Pancreas (tissue), 10 donors: ENCODE results near the gene SLC35B2. TPM values are rescaled to one million over a fixed set of nuclear protein-coding genes. Genes with fewer than 3 reads are reported as not detected.

Experiments
- ATAC-seq, 4 donors: fragments of 200-7000 bp; cut with Tn5 transposase; one replicate each; pipeline versions ENCODE4 v1.8.0 to v1.9.1; 2020; ENCODE audit warnings: mild to moderate bottlenecking in 4 of 4, moderate library complexity in 4 of 4
- DNase-seq, 6 donors: peaks; one replicate each; pipeline ENCODE4 v3.0.0-alpha.2; 2020
- FAIRE-seq: peaks from 2 replicates; lab custom pipeline; 2012; peaks lifted over from hg19 to GRCh38; lab: Jason Lieb, UNC
- H3K27ac ChIP-seq, 4 donors: fragments of 200-600 bp; sonication (generic); 1 replicate in 3 of 4; 2 replicates in 1 of 4; pipeline versions ENCODE4 v1.5.0 to v1.8.0; 2020
- H3K27me3 ChIP-seq, 4 donors: fragments of 200-600 bp; one replicate each; pipeline ENCODE4 v1.8.0; 2021
- H3K36me3 ChIP-seq, 3 donors: fragments of 200-600 bp; sonication (generic) in 1 of 3; one replicate each; pipeline versions ENCODE4 v1.5.0 to v1.8.0; 2020 to 2021
- H3K4me1 ChIP-seq, 3 donors: fragments of 200-600 bp; one replicate each; pipeline ENCODE4 v1.8.0; 2021
- H3K4me3 ChIP-seq, 4 donors: fragments of 200-600 bp; sonication (generic) in 2 of 4; one replicate each; pipeline versions ENCODE4 v1.5.0 to v1.8.0; 2020 to 2021
- H3K9me3 ChIP-seq, 4 donors: fragments of 200-600 bp; one replicate each; pipeline ENCODE4 v1.8.0; 2021
- WGBS, 2 donors: extraction: QIAGEN DNeasy Blood & Tissue Kit; methylation state at CpG; one replicate each; pipeline ENCODE4 v1.1.7; 2013; 5-methylcytosine and 5-hydroxymethylcytosine counted together
- intact Hi-C, 3 donors: fragments of 100-400 bp; cut with DNase I; formaldehyde crosslinking; loops; one replicate each; pipeline versions ENCODE4 v1.11.1 to v1.14.2; 2022
- polyA plus RNA-seq, 2 donors: library from polyadenylated mRNA; stranded (reverse); fragments of 200-250 nt; gene quantifications; one replicate each; pipeline ENCODE4 v1.2.3, GENCODE V29; 2013
- total RNA-seq, 6 donors: library from RNA; stranded (reverse); fragmentation: NEBNext Ultra II Directional in 4 of 6; extraction: Animal tissue kit (Norgen Biotek cat#: 25700) in 4 of 6; gene quantifications; one replicate each; pipeline versions ENCODE4 v1.2.1 to v1.2.4, GENCODE V29; 2021 to 2023
- TF ChIP-seq, protein P1 (sequence below), 4 donors: fragments of 200-600 bp; sonication (generic) in 3 of 4; IDR thresholded peaks; one replicate each; pipeline versions ENCODE4 v1.5.0 to v1.8.0; 2021; ENCODE audit warnings: antibody characterized with exemption in 4 of 4
- donor health status: healthy with polysubstance abuse.
- donor health status: DM: no; HTN: no; CAD: no; lungs with moderate emphysema.
- donor health status: DM: no; HTN: no; CAD: no.
- donor health status: control.
- donor health status: control.
- donor health status: Bipolar disorder and iron deficiency.
- donor health status: DM: yes; HTN: yes; CAD: no.
- donor health status: DM: no; HTN: no; CAD: no.
- donor health status: DM: no; HTN: no; CAD: no.
- donor health status: DM: yes; HTN: yes; CAD: no.

SLC35B2 gene
- total and polyA plus RNA-seq, 8 donors, result 10.8 to 30.4 (median 20.5) TPM

DNA sequence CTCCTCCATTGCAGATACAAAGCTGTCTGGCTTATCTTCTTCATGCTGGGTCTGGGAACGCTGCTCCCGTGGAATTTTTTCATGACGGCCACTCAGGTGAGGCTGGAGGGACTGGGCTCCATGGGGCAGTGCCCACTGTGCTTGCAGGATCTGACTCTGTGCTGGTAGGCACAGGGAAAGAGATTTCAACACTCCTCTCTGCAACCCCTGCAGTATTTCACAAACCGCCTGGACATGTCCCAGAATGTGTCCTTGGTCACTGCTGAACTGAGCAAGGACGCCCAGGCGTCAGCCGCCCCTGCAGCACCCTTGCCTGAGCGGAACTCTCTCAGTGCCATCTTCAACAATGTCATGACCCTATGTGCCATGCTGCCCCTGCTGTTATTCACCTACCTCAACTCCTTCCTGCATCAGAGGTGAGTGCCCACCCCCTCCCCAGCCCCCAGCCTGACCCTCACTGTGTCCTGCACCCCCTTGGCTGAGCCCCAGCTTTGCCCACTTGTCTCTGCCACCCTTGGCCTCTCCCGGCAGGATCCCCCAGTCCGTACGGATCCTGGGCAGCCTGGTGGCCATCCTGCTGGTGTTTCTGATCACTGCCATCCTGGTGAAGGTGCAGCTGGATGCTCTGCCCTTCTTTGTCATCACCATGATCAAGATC is 27.8 kb downstream of the SLC35B2 start:
- Histone ChIP-seq H3K4me1 (peaks cover 13 to 31% (median 26%) of the 10 kb centered on the region in 3 donors), H3K9me3 (no peaks in the 10 kb centered on the region), H3K27me3 (no peaks in the 10 kb centered on the region), H3K4me3 (no peak overlapping the region), H3K36me3 (peaks cover 0 to 36% (median 5%) of the 10 kb centered on the region in 3 donors), H3K27ac (no peak overlapping the region)
- intact Hi-C loops, result loop anchor here in 1 of 3 donors (5.0 kb wide), 1 partner anchor 57 kb away; no protein-coding TSS in a partner anchor
- DNase-seq (no peak), FAIRE-seq (no peak), ATAC-seq (peak in 2 of 4 donors; percentile 4 to 15)
- TF ChIP-seq, protein P1, sequence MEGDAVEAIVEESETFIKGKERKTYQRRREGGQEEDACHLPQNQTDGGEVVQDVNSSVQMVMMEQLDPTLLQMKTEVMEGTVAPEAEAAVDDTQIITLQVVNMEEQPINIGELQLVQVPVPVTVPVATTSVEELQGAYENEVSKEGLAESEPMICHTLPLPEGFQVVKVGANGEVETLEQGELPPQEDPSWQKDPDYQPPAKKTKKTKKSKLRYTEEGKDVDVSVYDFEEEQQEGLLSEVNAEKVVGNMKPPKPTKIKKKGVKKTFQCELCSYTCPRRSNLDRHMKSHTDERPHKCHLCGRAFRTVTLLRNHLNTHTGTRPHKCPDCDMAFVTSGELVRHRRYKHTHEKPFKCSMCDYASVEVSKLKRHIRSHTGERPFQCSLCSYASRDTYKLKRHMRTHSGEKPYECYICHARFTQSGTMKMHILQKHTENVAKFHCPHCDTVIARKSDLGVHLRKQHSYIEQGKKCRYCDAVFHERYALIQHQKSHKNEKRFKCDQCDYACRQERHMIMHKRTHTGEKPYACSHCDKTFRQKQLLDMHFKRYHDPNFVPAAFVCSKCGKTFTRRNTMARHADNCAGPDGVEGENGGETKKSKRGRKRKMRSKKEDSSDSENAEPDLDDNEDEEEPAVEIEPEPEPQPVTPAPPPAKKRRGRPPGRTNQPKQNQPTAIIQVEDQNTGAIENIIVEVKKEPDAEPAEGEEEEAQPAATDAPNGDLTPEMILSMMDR (IDR thresholded peaks at IDR 0.05), result no peak
- WGBS, 2 donors, result 62 to 63% methylated on average over 11 of the region's 11 CpGs

DNA sequence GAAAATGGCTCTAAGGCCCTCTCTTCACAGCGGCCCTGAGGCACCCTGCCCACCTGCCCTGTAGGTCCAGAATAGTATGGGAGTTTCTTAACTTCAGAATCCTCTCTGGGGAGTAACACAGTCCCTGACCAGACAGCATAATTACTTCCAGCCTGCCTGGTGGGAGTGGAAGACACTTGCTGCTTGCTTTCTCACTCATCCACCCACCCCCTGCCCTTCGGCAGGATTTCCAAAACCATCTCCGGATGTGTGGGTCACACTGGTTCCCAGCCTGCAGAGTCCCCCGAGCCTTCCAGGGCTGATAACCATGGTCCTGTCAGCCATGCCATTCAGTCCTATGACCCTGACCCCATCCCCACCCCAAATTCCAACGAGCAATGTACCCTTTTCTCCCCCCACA is 28.5 kb downstream of the SLC35B2 start:
- FAIRE-seq, result no peak

DNA sequence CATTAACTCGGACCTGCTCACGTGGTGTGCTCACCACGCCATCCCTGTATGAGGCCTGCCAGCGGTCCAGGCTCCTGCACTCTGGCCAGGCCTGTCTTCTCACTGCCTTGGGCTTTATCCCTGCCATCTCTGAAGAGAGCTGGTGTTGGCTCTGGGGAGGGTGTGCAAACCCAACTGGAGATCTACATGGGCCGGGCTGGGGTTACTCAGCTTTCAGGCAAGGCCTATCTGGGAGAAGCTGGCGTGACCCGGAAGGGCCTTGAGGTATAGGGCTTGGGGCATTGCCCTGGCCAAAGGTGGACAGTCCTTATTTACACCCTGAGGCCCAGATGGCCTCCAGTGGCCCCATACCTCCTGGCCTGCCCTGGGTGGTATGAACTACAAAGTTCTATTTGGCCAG is 28.9 kb downstream of the SLC35B2 start:
- ATAC-seq (no peak), FAIRE-seq (no peak), DNase-seq (no peak)
- no peaks in the 10 kb centered on the region for H3K27me3 ChIP-seq
- TF ChIP-seq, protein P1 (IDR thresholded peaks at IDR 0.05), result no peak
- H3K9me3 ChIP-seq, result no peaks in the 10 kb centered on the region
- H3K4me1 ChIP-seq, result peaks cover 20 to 33% (median 25%) of the 10 kb centered on the region in 3 donors
- H3K4me3 ChIP-seq, result no peak overlapping the region
- H3K27ac ChIP-seq, result no peak overlapping the region
- H3K36me3 ChIP-seq, result peaks cover 0 to 36% (median 5%) of the 10 kb centered on the region in 3 donors
- WGBS, 2 donors, result 80 to 83% methylated on average over 7 of the region's 7 CpGs
- intact Hi-C loops, result no loop called here

More for the DNA sequence above, 28.5 kb downstream of the SLC35B2 start:
- Histone ChIP-seq H3K9me3 (no peaks in the 10 kb centered on the region), H3K27me3 (no peaks in the 10 kb centered on the region), H3K4me3 (no peak overlapping the region), H3K27ac (no peak overlapping the region), H3K36me3 (peaks cover 0 to 36% (median 5%) of the 10 kb centered on the region in 3 donors), H3K4me1 (peaks cover 20 to 32% (median 29%) of the 10 kb centered on the region in 3 donors)
- intact Hi-C loops, result no loop called here
- TF ChIP-seq, protein P1 (IDR thresholded peaks at IDR 0.05), result no peak
- 65 to 74% methylated on average over 5 of the region's 5 CpGs for WGBS, 2 donors
- ATAC-seq (no peak), DNase-seq (no peak)

DNA sequence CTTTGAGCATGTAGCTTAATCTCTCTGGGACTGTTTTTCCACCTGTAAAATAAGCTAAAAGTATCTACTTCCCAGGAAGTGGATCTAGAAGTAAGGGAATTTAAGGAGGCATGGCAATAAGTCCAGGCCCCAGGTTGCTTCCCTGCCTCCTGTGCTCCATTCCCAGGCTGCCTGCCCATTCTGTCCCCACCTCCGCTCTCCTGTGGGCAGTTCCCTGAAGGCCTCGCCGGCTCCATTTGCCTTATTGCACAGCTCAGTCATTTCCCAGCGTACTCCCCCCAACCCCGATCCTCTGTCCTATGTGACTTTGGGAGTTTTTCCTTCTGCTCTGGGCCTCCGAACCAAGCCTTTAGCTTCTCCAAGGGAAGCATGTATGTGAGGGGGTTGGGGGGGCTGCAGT is 29.3 kb downstream of the SLC35B2 start:
- TF ChIP-seq, protein P1 (IDR thresholded peaks at IDR 0.05), result no peak
- WGBS, 2 donors, result 85 to 91% methylated on average over 6 of the region's 6 CpGs
- Histone ChIP-seq H3K4me3 (no peak overlapping the region), H3K9me3 (no peaks in the 10 kb centered on the region), H3K27me3 (no peaks in the 10 kb centered on the region), H3K4me1 (peaks cover 20 to 33% (median 23%) of the 10 kb centered on the region in 3 donors), H3K36me3 (peaks cover 0 to 34% (median 5%) of the 10 kb centered on the region in 3 donors), H3K27ac (no peak overlapping the region)
- intact Hi-C loops, result no loop called here
- DNase-seq (no peak), FAIRE-seq (no peak), ATAC-seq (no peak)
